CD4-positive, alpha-beta T cell treated with Interleukin-12 subunit alpha and Interleukin-12 subunit beta, for 1 hour (primary cell): Measurements from ENCODE around the gene MACF1.
"Not testable (repeated sequence)": the region's sequence is repeated elsewhere in the genome, so short reads cannot be mapped to it uniquely, and the experiment has no call there.

Experiments used
- DNase-seq: peaks from one replicate; pipeline ENCODE4 v3.0.0-alpha.2; 2020

The MACF1 gene

GRCh38 chr1:39204441-39205081 lies at the start of gene MACF1:
Gene MACF1, plus strand, starts transcription at chr1:39204695. Its CDS starts 328 bp downstream, at chr1:39205023.
- DNase-seq = peak; percentile 51

GRCh38 chr1:39157304-39157703 lies 47.2 kb upstream of the MACF1 start:
- DNase-seq = no peak

- no peak for DNase-seq
Measured at GRCh38 chr1:39158327-39159086, 46.0 kb upstream of the MACF1 start.

- no peak for DNase-seq
Measured at GRCh38 chr1:39159224-39160036, 45.1 kb upstream of the MACF1 start.

GRCh38 chr1:39160703-39161102 lies 43.8 kb upstream of the MACF1 start:
- DNase-seq = no peak

- DNase-seq = not testable (repeated sequence)
Measured at GRCh38 chr1:39161811-39162210, 42.7 kb upstream of the MACF1 start.

- DNase-seq = no peak
Measured at GRCh38 chr1:39163469-39163868, 41.0 kb upstream of the MACF1 start.

- no peak for DNase-seq
Measured at GRCh38 chr1:39164256-39164655, 40.2 kb upstream of the MACF1 start.

- DNase-seq = no peak
Measured at GRCh38 chr1:39165049-39165448, 39.4 kb upstream of the MACF1 start.

- DNase-seq = no peak
Measured at GRCh38 chr1:39165488-39165887, 39.0 kb upstream of the MACF1 start.

- DNase-seq = no peak
Measured at GRCh38 chr1:39167632-39168209, 36.8 kb upstream of the MACF1 start.

GRCh38 chr1:39168301-39169080 lies 36.0 kb upstream of the MACF1 start:
- DNase-seq = no peak

GRCh38 chr1:39170731-39171667 lies 33.5 kb upstream of the MACF1 start:
- no peak for DNase-seq

GRCh38 chr1:39173119-39173994 lies 31.1 kb upstream of the MACF1 start:
- DNase-seq = no peak

GRCh38 chr1:39173995-39174380 lies 30.5 kb upstream of the MACF1 start:
- no peak for DNase-seq

GRCh38 chr1:39174390-39175081 lies 30.0 kb upstream of the MACF1 start:
- no peak for DNase-seq

- DNase-seq = no peak
Measured at GRCh38 chr1:39177706-39178105, 26.8 kb upstream of the MACF1 start.

GRCh38 chr1:39178541-39179431 lies 25.7 kb upstream of the MACF1 start:
- DNase-seq = no peak

GRCh38 chr1:39181311-39181710 lies 23.2 kb upstream of the MACF1 start:
- no peak for DNase-seq
